ENCODE results near the gene CLUH.

The CLUH gene

GRCh38 chr17:2704890-2705248 lies 6.7 kb downstream of the CLUH start:
- Histone ChIP-seq H3K4me3 (ENCODE audit: low read length) (no peak overlapping the region), H3K79me2 (ENCODE audit: low read length) (peaks cover 67% of the 10 kb centered on the region), H3K9ac (ENCODE audit: low read length) (no peak overlapping the region), H3K9me3 (replicated peaks; ENCODE audit: insufficient read depth, low read length) (no peaks in the 10 kb centered on the region), H3K36me3 (replicated peaks; ENCODE audit: insufficient read depth, low read length) (no peaks in the 10 kb centered on the region; the same call in 1 of the 2 replicates), H3K27me3 (replicated peaks; ENCODE audit: insufficient read depth, low read length) (no peaks in the 10 kb centered on the region), H3K4me2 (ENCODE audit: low read depth, low read length) (no peak overlapping the region), H3K9me2 (replicated peaks; ENCODE audit: insufficient read depth, low read length) (no peaks in the 10 kb centered on the region), H3K27ac (ENCODE audit: low read length) (no peak overlapping the region), H2AFZ (ENCODE audit: low read length) (no peak overlapping the region), H4K20me1 (ENCODE audit: insufficient read depth, low read length) (peaks cover 46% of the 10 kb centered on the region), H3K4me1 (ENCODE audit: low read length) (0 out of 2 replicates have a peak, but pooled peaks cover 6% of the 10 kb centered on the region), H3F3A (ENCODE audit: insufficient read depth, low read length) (no peaks in the 10 kb centered on the region)
- TF ChIP-seq EZH2 (optimal IDR thresholded peaks at IDR 0.05; ENCODE audit: low read depth, low read length) = no peak
- TF ChIP-seq CTCF (IDR thresholded peaks at IDR 0.05; ENCODE audit: low read length) = no peak
- no peak for TF ChIP-seq EZH2phosphoT487 (IDR thresholded peaks at IDR 0.05; ENCODE audit: low read length)
- DNase-seq = no peak

GRCh38 chr17:2704031-2704889 lies 7.3 kb downstream of the CLUH start:
- Histone ChIP-seq H3K9ac (ENCODE audit: low read length) (no peak overlapping the region), H3F3A (ENCODE audit: insufficient read depth, low read length) (no peaks in the 10 kb centered on the region), H2AFZ (ENCODE audit: low read length) (no peak overlapping the region), H3K9me3 (replicated peaks; ENCODE audit: insufficient read depth, low read length) (no peaks in the 10 kb centered on the region), H3K4me2 (ENCODE audit: low read depth, low read length) (no peak overlapping the region), H4K20me1 (ENCODE audit: insufficient read depth, low read length) (peaks cover 40% of the 10 kb centered on the region), H3K9me2 (replicated peaks; ENCODE audit: insufficient read depth, low read length) (no peaks in the 10 kb centered on the region), H3K27ac (ENCODE audit: low read length) (no peak overlapping the region), H3K36me3 (replicated peaks; ENCODE audit: insufficient read depth, low read length) (no peaks in the 10 kb centered on the region; the same call in 1 of the 2 replicates), H3K4me3 (ENCODE audit: low read length) (no peak overlapping the region), H3K27me3 (replicated peaks; ENCODE audit: insufficient read depth, low read length) (no peaks in the 10 kb centered on the region), H3K4me1 (ENCODE audit: low read length) (no peaks in the 10 kb centered on the region), H3K79me2 (ENCODE audit: low read length) (peaks cover 61% of the 10 kb centered on the region)
- TF ChIP-seq EZH2 (optimal IDR thresholded peaks at IDR 0.05; ENCODE audit: low read depth, low read length) (no peak), CTCF (IDR thresholded peaks at IDR 0.05; ENCODE audit: low read length) (no peak), EZH2phosphoT487 (IDR thresholded peaks at IDR 0.05; ENCODE audit: low read length) (no peak)
- no peak for DNase-seq

GRCh38 chr17:2703606-2704005 lies 8.0 kb downstream of the CLUH start:
- H3K9me2 ChIP-seq (replicated peaks; ENCODE audit: insufficient read depth, low read length) = no peaks in the 10 kb centered on the region
- H3K9me3 ChIP-seq (replicated peaks; ENCODE audit: insufficient read depth, low read length) = no peaks in the 10 kb centered on the region
- H2AFZ ChIP-seq (ENCODE audit: low read length) = no peak overlapping the region
- no peak for TF ChIP-seq EZH2phosphoT487 (IDR thresholded peaks at IDR 0.05; ENCODE audit: low read length)
- no peak for TF ChIP-seq CTCF (IDR thresholded peaks at IDR 0.05; ENCODE audit: low read length)
- TF ChIP-seq EZH2 (optimal IDR thresholded peaks at IDR 0.05; ENCODE audit: low read depth, low read length) = no peak
- H3K4me2 ChIP-seq (ENCODE audit: low read depth, low read length) = no peak overlapping the region
- H3K4me1 ChIP-seq (ENCODE audit: low read length) = no peaks in the 10 kb centered on the region
- DNase-seq = no peak
- no peaks in the 10 kb centered on the region for H3F3A ChIP-seq (ENCODE audit: insufficient read depth, low read length)
- no peaks in the 10 kb centered on the region; the same call in 1 of the 2 replicates for H3K36me3 ChIP-seq (replicated peaks; ENCODE audit: insufficient read depth, low read length)
- H4K20me1 ChIP-seq (ENCODE audit: insufficient read depth, low read length) = peaks cover 34% of the 10 kb centered on the region
- no peaks in the 10 kb centered on the region for H3K27me3 ChIP-seq (replicated peaks; ENCODE audit: insufficient read depth, low read length)
- H3K4me3 ChIP-seq (ENCODE audit: low read length) = no peak overlapping the region
- no peak overlapping the region for H3K9ac ChIP-seq (ENCODE audit: low read length)
- peaks cover 55% of the 10 kb centered on the region for H3K79me2 ChIP-seq (ENCODE audit: low read length)
- H3K27ac ChIP-seq (ENCODE audit: low read length) = no peak overlapping the region

All from MM.1S (cell line).